Kidney epithelial cell (primary cell): ENCODE results near the gene SOSTDC1. TPM values are rescaled to one million over a fixed set of nuclear protein-coding genes. Genes with fewer than 3 reads are reported as not detected.
A peak's percentile ranks its signal among the peaks of the same experiment; 100 is the strongest.

Experiments used
- DNase-seq: peaks from one replicate; pipeline ENCODE4 v3.0.0-alpha.2; 2010; ENCODE audit warnings: low read depth
- H3K27me3 ChIP-seq: 2 replicates; pipeline ENCODE4 v1.6.0; 2011; ENCODE audit warnings: low read length; ENCODE audit not compliant: control insufficient read depth, insufficient read depth
- H3K36me3 ChIP-seq: 2 replicates; pipeline ENCODE4 v1.5.1; 2011; ENCODE audit warnings: low read length; ENCODE audit not compliant: control insufficient read depth, insufficient read depth
- H3K4me3 ChIP-seq: 2 replicates; pipeline ENCODE4 v1.5.1; 2011; ENCODE audit warnings: low read depth, mild to moderate bottlenecking, control low read depth, low read length
- CTCF ChIP-seq: IDR thresholded peaks from 2 replicates; pipeline ENCODE4 v1.5.1; 2011; ENCODE audit warnings: mild to moderate bottlenecking, moderate library complexity, low read length, control low read depth, inconsistent platforms; ENCODE audit not compliant: insufficient read depth, poor library complexity, severe bottlenecking
- total RNA-seq: library from RNA; depleted of rRNA; stranded (reverse); fragments of >200 nt; gene quantifications from 2 replicates; pipeline ENCODE4 v1.2.3, GENCODE V29; 2015

Gene SOSTDC1
- total RNA-seq, 1 donor from 2014 or later, result 0.08 TPM

- no peak for TF ChIP-seq CTCF
- Histone ChIP-seq H3K27me3 (no peaks in the 10 kb centered on the region), H3K36me3 (no peaks in the 10 kb centered on the region), H3K4me3 (no peak overlapping the region)
- no peak for DNase-seq
Measured at GRCh38 chr7:16494551-16494950, 29.0 kb upstream of the SOSTDC1 start.

- no peaks in the 10 kb centered on the region for H3K36me3 ChIP-seq
- no peaks in the 10 kb centered on the region for H3K27me3 ChIP-seq
- no peak for TF ChIP-seq CTCF
- H3K4me3 ChIP-seq, result no peak overlapping the region
- no peak for DNase-seq
Measured at GRCh38 chr7:16493266-16493665, 27.7 kb upstream of the SOSTDC1 start.

- H3K36me3 ChIP-seq, result no peaks in the 10 kb centered on the region
- peak; percentile 43 for DNase-seq
- no peak overlapping the region for H3K4me3 ChIP-seq
- no peak for TF ChIP-seq CTCF
- H3K27me3 ChIP-seq, result no peaks in the 10 kb centered on the region
Measured at GRCh38 chr7:16492513-16493062, 27.1 kb upstream of the SOSTDC1 start.

GRCh38 chr7:16491148-16491547 lies 25.6 kb upstream of the SOSTDC1 start:
- H3K36me3 ChIP-seq, result no peaks in the 10 kb centered on the region
- TF ChIP-seq CTCF, result no peak
- H3K27me3 ChIP-seq, result no peaks in the 10 kb centered on the region
- no peak overlapping the region for H3K4me3 ChIP-seq
- DNase-seq, result no peak

- DNase-seq, result peak; percentile 74
Measured at GRCh38 chr7:16484453-16485158, 19.1 kb upstream of the SOSTDC1 start.

More at GRCh38 chr7:16484453-16485158, 19.1 kb upstream of the SOSTDC1 start:
- H3K27me3 ChIP-seq, result no peaks in the 10 kb centered on the region
- no peak for TF ChIP-seq CTCF
- no peaks in the 10 kb centered on the region for H3K36me3 ChIP-seq
- H3K4me3 ChIP-seq, result no peak overlapping the region
